ENCODE results near the gene GLP2R.
A peak's percentile ranks its signal among the peaks of the same experiment; 100 is the strongest.

GLP2R gene

GRCh38 chr17:9895923-9896322, 70.2 kb downstream of the GLP2R start:
- Mint-ChIP-seq H3K4me3 (no peak overlapping the region), H3K9me3 (no peaks in the 10 kb centered on the region), H3K36me3 (ENCODE audit: low read depth) (no peaks in the 10 kb centered on the region), H3K27me3 (ENCODE audit: low read depth) (peaks cover 8% of the 10 kb centered on the region), H3K27ac (no peak overlapping the region), H3K4me1 (peaks cover 18% of the 10 kb centered on the region)
- no peak for TF ChIP-seq CTCF (IDR thresholded peaks at IDR 0.05; ENCODE audit: unreplicated experiment in 3 of 3)

GRCh38 chr17:9897372-9897968, 71.7 kb downstream of the GLP2R start:
- Mint-ChIP-seq H3K27ac (no peak overlapping the region), H3K4me3 (no peak overlapping the region), H3K4me1 (peaks cover 29% of the 10 kb centered on the region), H3K9me3 (no peaks in the 10 kb centered on the region), H3K27me3 (ENCODE audit: low read depth) (peaks cover 8% of the 10 kb centered on the region), H3K36me3 (ENCODE audit: low read depth) (no peaks in the 10 kb centered on the region)
- TF ChIP-seq CTCF (IDR thresholded peaks at IDR 0.05; ENCODE audit: unreplicated experiment in 3 of 3): no peak

GRCh38 chr17:9898812-9899211, 73.1 kb downstream of the GLP2R start:
- Mint-ChIP-seq H3K4me1 (peaks cover 29% of the 10 kb centered on the region), H3K36me3 (ENCODE audit: low read depth) (no peaks in the 10 kb centered on the region), H3K4me3 (no peak overlapping the region), H3K9me3 (no peaks in the 10 kb centered on the region), H3K27me3 (ENCODE audit: low read depth) (peaks cover 16% of the 10 kb centered on the region), H3K27ac (no peak overlapping the region)
- no peak for TF ChIP-seq CTCF (IDR thresholded peaks at IDR 0.05; ENCODE audit: unreplicated experiment in 3 of 3)

- Mint-ChIP-seq H3K27ac (peak overlapping the region in 2 of 3 experiments; percentile 21 to 38), H3K9me3 (no peaks in the 10 kb centered on the region), H3K36me3 (ENCODE audit: low read depth) (no peaks in the 10 kb centered on the region), H3K27me3 (ENCODE audit: low read depth) (peaks cover 18% of the 10 kb centered on the region), H3K4me1 (peaks cover 29% of the 10 kb centered on the region), H3K4me3 (no peak overlapping the region)
- no peak for TF ChIP-seq CTCF (IDR thresholded peaks at IDR 0.05; ENCODE audit: unreplicated experiment in 3 of 3)
Measured at GRCh38 chr17:9899280-9900043, 73.7 kb downstream of the GLP2R start.

GRCh38 chr17:9900044-9900594, 74.4 kb downstream of the GLP2R start:
- Mint-ChIP-seq H3K9me3 (no peaks in the 10 kb centered on the region), H3K27ac (peak overlapping the region; percentile 10 to 38 (median 21)), H3K4me3 (no peak overlapping the region), H3K27me3 (ENCODE audit: low read depth) (peaks cover 18% of the 10 kb centered on the region), H3K36me3 (ENCODE audit: low read depth) (no peaks in the 10 kb centered on the region), H3K4me1 (peaks cover 29% of the 10 kb centered on the region)
- no peak for TF ChIP-seq CTCF (IDR thresholded peaks at IDR 0.05; ENCODE audit: unreplicated experiment in 3 of 3)
